GM19328 (cell line): ENCODE results near the gene TGM1.
"Not testable (repeated sequence)": the region's sequence is repeated elsewhere in the genome, so short reads cannot be mapped to it uniquely, and the experiment has no call there.

Source experiments
- ATAC-seq: cut with Tn5 transposase; IDR thresholded peaks from one replicate; pipeline ENCODE4 v1.9.1; 2021; ENCODE audit warnings: mild to moderate bottlenecking, moderate library complexity; ENCODE audit not compliant: unreplicated experiment

The TGM1 gene

DNA sequence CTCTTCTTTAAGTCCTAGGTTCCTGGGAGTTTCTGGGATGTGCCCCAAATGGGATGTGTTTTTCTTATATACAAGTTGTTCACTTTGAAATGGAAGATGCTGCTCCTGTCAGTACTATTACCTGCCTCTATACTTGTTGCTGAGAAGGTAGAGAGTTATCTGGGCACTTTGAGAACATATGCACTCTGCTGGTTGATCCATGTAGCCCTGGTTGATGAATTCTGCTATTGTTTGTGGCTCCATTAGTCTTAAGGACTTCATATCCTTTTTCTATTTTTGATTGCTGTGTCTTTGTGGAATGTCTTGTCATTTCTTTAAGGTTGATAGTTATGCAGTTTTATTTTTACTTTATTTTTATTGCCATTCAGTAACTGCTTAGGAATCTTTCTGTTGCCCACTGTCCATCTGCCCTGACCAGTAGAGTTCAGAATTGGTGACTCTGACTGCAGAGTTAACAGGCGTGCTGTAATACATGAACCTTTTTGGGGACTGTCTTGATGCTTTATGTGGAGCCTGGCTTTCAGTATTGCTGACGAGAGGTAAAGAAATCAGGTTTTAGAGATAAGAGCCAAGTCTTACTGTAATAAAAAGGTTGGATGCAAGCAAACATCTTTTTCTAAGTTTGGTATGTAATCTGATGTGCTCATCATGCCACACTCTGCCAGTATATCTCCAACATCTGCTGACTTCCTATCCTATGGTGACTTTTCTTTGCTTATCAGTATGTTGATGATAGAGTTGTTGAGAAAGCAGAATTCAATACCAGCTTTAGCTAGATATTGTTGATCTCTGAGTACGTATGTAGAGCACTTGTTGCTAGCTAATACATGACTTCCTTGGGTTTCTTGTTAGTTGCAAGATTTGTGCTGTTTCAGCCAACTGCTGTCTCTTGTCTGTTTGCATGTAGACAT is 28.6 kb downstream of the TGM1 start:
- ATAC-seq: no peak

DNA sequence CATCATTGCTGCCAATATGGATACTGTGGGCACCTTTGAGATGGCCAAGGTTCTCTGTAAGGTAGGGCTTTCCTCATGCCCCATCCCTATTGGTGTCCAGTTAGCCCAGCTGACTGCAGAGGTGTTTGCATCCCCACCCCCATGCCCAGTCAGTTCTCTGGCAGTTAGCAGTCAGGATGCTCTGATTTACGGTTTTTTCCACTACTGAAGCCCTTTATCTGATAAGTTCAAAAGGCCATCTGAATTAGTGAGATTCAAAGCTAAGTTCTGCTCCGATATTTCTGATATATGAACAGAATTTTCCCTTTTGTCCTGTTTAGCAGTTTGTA is 29.5 kb downstream of the TGM1 start:
- no peak for ATAC-seq

DNA sequence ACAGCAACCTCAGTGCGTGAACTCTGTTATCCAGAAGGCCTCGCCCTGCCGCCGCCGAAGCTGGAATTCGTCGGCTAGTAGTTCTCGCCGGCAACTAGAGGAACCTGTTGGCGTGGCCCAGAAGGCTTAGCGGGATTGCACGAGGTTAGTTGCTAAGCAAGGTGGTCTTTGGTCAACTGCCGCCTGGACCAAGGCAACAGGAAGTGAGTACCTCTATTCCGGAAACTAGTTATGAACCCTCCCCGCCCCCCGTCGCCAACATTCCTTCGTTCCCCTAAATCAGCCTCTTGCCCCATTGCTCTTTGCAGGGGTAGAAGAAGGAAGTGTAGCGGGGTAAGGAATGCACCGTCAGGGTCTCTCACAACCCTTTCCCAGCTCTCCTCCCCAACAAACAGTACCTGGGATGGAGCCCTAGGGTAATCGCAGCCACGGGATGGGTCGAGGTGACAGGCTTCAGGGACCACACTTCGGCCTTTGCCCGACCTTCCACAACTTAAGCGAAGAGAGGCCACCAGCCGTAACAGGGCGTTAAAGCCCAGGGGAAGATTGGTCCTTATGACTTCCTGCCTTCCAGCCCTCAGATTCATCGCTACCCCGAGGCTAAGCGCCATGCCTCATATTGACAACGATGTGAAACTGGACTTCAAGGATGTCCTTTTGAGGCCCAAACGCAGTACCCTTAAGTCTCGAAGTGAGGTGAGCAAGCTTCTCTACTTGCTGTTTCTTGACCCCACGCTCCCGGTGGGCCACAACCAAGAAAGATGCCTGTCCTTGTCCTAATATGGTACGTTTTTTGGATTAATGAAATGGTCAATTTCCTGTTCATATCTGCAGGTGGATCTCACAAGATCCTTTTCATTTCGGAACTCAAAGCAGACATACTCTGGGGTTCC is 30.1 kb downstream of the TGM1 start, which contains the start of gene GMPR2:
Gene GMPR2 (plus strand): TSS at position 285 of the 893 bp plus-strand sequence. CDS start 325 bp downstream, at position 610.
- ATAC-seq: peak; percentile 51

DNA sequence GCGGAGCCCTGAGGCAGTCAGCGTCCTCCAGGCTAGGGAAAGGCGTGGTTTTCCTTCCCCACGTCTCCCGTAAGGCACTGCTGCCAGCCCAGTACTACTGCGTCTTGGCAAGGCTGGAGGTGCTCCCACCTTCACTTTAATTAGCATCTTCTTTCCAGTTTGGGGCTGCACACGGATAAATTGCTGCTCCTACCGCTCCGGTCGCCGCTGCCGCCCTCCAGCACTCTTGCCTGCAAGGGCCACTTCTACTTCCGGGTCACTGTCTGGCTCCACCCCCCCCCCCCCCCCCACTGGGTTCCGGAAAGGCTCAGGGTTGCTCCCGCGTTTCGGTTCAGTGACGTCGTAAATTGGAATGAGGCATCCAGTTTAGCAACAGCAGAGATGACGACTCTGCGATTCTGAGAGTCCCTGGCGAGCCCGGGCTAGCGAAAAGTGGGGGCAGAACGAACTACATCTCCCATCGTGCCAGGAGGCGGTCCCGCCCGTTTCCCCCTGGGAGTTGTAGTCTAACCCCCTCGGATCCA is 30.8 kb downstream of the TGM1 start, which contains the start of gene NEDD8:
Gene NEDD8 (minus strand): TSS at position 247 of the 524 bp plus-strand sequence. CDS start 100 bp downstream, at position 147.
- peak; percentile 68 for ATAC-seq

DNA sequence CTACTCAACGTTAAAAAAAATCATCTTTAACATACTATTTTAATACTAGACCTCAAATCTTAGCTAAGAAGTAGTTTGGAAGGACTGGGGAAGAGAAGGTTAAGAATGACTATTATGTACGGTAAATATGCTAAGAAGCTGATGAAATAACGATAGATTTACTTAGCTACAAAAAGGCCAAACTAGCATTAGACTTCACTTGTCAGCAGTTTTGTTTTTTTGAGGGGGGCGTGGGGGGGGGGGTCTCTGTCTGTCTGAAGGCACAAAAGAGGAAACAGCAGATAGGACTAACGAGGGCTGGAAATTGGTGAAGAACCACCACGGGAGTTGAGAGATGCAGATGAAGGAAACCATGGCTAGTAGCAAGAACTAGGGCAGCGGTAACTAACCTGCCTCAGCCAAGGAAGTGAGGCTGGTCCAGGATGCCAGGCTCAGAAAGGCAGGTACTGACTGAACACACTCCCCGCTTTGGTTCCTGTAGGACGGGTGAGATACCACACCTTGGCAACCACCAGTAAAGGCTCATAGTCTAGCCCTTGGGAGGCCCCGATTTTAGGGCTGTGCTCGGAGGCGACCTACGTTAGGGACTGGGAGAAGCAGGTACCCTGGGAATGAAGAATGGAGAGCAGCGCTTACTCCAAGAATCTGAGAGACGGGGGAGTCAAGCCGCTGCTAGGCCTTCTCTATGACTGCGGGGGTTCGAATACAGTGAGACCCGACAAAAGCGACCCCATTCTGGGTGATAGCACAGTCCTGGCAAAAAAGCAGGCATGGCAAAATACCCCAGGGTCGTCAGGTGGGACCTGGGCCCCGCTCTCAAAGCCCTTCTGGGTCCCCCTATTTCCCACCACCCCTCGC is 31.5 kb downstream of the TGM1 start:
- no peak for ATAC-seq

DNA sequence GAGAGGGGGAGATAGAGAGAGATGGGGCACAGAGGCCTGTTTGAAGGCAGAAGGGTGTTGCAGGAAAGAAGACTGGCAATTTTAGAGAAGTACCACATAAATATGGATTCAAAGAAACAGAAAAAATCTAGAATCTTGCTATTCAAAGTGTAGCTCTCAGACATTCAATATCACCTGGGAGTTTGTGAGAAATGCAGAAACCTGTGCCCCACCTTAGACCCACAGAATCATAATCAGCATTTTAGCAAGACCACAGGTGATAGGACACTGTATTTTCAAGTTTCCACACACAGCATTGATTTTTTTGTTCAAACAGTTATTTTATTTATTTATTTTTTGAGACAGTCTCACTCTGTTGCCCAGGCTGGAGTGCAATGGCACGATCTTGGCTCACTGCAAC is 34.1 kb downstream of the TGM1 start:
- ATAC-seq: no peak

DNA sequence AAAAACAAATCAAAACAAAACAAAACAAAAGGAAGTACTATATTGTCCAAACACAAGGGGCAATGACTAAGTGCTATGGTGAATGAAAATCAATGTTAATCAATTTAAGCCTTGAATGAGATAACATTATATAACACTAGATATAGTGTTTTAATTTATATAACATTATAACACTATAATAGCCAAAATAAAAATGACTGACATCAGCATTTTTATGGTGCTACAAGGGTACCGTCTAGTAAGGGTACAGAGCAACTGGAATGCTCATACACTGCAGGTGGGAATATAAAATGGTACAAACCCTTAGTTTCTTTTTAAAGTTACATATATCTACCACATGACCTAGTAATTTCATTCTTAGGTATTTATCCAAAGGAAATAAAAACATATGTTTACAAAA is 36.5 kb downstream of the TGM1 start:
- no peak for ATAC-seq

DNA sequence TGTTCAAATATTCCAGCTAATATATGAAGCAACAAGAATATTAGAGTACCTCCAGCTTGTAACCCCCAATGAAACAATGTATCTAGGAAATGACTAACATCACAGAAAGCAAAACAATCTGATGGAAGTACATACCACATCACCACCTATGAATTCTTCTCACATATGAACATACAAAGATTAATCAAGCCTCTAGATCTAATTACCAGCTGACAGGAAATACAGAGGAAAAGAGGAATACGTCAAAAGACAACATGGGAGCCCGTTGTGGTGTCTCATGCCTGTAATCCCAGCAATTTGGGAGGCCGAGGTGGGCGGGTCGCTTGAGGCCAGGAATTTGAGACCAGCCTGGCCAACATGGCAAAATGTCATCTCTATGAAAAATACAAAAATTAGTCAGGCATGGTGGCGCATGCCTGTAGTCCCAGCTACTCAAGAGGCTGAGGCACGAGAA is 38.3 kb downstream of the TGM1 start:
- ATAC-seq: no peak

DNA sequence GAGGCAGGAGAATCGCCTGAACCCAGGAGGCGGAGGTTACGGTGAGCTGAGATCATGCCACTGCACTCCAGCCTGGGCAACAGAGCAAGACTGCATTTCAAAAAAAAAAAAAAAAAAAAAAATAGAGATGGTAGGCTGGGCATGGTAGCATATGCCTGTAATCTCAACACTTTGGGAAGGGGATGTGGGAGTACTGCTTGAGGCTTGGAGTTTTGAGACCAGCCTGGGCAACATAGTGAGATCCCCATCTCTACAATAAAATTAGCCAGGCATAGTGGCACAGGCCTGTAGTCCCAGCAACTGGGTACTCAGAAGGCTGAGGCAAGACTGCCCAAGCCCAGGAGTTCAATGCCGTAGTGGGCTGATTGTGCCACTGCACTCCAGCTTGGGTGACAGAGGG is 40.0 kb downstream of the TGM1 start:
- ATAC-seq: not testable (repeated sequence)

DNA sequence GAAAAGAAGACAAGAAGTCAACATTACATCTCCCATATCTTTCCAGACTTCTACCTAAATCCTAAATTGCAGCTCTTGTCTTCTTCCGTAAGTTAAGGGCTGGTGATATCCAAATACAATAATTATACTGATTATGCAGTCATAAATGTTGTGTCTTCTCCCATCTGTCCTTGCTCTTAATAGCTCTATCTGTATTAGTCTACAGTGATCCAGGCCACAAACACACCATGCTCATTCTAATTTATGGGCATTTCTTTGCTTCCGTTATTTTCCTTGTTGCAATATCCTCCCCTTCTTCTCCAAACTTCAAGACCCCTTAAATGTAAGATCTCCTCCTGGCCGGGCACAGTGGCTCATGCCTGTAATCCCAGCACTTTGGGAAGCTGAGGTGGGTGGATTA is 43.5 kb downstream of the TGM1 start:
- no peak for ATAC-seq

DNA sequence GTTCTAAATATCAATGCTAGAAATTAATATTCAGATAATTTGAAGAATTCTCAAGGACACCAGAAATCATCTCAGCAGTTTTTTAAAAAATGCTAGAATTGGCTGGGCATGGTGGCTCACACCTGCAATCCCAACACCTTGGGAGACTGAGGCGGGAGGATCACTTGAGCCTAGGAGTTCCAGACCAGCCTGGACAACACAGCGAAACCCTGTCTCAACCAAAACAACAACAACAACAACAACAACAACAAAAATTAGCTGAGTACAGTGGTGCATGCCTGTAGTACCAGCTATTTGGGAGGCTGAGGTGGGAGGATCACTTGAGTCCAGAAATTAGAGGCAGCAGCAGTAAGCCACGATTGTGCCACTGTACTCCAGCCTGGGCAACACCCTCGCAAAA is 43.9 kb downstream of the TGM1 start:
- ATAC-seq: no peak

DNA sequence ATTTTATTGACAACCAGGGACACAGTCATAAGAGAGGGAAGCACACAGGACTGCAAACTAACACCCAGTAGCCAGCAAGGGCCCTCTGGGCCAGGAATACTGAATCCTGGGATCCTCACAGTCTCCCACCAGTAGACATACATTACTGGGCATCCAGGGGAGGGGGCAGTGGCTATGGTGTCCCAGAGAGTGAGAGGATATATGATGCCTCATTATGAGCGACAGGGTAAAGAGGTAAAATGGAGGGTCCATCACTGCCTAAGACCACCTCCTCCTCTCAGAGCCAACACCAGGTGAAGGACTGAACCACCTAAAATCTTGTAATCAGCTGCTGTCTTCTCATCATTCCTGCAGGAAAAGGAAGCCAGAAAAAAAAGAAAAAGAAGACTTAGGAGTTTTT is 46.1 kb downstream of the TGM1 start:
- not testable (repeated sequence) for ATAC-seq

DNA sequence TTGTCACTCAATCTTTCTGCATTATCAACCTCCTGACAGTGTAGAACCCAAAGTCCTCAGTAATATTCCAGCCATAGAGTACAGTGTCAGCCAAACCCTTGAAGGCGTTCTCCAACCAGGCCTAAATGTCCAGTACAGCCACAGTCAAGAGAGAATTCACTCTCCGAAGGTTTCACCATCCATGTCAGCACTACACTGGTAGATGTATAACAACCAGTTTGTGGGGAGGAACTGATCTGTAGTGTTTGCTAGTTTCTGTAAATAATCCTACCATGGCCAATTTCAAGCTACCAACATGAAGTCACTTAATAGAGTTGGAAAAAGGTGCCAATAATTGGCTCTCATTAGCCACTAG is 46.7 kb downstream of the TGM1 start:
- ATAC-seq: no peak

DNA sequence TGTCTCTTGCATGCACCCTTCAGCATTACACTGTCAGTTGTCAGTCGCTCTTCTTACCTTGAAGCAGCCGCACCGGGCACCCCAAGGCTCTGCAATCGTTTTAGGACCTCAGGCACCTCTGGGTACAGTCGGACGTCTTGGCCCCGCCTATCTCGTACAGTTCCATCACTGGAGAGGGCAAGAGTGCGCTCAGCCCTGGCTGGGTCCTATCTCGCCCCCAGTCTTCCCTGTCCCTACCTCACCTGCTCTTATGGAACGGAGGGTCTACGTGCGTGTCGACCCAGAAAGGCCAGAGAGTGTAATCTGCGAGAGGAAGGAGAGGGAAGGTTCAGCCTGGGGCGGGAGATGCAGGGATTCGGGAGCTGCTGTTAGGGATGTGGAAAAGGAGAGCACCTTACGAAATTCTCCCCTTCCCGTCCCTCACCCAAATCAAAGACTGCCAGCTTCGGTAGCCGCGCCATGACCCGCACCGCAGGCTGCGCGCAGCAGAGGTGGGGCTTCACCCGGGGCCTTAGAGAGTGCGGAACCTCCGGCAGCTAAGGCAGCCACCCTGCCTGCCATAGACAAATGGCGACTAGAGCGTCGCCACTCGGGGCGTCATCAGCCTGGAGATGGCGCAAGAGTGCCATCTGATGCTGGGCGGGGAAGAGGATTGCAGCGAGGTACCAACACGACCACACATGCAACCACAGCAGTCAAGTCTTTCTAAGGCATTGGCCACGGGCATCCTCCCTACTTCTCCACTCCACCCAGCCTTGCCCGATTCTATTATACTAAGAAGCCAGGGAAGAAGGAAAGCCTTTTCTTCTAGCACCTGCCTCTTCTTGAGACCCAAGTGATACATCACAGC is 47.3 kb downstream of the TGM1 start, which contains the start of gene MDP1:
Gene MDP1 (minus strand): TSS at position 572 of the 850 bp plus-strand sequence. CDS start 111 bp downstream, at position 461.
- peak; percentile 49 for ATAC-seq

DNA sequence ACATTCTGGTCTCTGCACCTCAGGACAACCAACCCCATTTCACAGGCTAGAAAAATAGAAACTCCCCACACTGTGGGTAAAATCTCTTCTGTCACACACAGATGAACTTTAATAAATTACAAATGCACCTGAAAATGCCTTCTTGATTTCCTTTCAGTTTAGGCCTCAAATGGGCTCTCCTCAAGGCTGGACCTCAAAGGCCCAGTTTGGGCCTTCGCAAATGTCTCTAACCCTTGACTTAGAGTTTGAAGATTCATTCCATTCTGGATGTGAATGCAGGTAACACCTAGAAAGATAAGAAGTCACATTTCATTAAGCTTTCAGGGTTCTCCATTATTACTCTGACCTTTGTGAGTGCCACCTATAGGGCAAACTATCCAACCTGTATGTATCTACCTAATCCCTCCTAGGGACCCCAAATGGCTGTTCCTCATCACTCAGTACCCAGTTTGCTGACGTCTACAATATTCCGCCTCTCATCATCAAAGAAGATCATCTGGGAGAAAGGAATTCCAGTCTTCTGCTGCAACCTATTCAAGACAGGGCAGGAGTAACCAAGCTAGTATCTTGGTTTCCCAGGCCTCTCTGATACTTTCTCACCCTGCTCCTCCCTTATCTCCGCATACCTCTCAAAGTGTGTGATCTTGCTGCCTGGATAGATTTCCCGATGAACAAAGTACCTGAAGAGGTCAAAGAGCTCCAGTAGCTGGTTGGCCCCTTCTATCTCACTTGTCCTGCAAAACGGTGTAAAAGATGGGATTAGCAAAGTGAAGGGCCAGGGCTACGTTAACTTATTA is 48.9 kb downstream of the TGM1 start:
- ATAC-seq: no peak

DNA sequence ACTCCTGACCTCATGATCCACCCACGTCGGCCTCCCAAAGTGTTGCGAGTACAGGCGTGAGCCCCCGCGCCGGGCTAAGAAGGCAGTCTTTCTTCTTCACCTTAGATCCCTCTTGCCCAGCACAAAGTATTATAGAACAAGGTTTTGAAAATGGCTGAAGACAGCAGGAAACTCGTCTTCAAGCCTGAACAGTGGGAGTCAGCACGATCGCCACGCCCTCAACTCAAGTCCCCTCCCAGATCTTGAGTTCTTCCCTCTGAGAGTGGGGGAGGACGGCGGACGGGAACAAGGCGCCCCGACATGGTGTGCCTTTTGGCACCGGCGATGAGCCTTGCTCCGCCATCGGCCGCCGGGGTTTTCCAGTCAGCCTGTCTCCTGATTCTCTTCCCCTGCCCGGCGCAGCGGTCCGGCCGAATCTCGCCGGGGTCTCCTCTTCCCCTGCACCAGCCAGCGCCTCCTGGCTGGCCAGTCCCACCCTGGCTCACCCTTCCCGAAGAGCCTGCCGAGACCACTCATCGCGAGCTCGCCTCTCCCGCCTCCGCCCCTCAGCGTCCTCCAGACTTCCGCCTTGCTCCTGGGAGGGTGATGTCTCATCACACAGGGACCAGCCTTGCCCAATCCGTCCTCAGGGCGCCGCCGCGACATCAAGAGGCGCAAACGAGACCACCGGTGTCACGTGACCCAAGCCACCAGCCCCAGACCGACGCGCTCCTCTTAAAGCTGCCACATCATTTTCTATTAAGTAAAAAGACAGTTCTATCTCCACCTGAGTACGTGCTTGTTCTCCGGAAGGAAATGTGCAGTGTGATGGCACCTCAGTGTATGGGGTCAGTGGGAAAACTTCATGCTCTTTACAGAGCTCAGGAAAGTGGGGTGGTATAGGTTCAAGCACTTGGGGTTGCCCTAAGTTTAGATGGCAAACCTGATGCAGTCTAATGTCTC is 49.8 kb downstream of the TGM1 start, which contains the start of gene CHMP4A:
Gene CHMP4A (minus strand): TSS at position 565 of the 942 bp plus-strand sequence. CDS start 49 bp downstream, at position 516.
- peak; percentile 66 for ATAC-seq

DNA sequence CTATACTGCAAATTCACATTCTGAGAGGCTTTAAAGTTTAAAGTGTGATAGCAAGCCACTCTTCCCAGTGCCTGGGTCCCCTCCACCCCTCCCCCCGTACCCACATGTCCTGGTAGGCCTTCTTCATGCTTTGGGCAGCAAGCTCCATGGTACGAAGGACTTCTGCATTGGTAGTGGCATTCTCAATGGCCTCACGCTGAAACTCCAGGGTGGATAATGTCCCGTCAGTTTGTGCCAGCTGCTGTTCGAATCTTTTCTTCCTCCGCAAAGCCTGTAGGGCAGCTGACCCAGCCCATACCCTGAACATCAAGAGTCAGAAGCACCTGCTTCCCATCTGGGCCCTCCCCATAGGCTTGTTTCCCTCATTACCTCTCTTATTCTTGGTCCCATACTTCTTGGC is 51.7 kb downstream of the TGM1 start:
- no peak for ATAC-seq
